Activated T-helper 17 cell treated with anti-CD3 and anti-CD28 coated beads, Interleukin-2, amount 50 U/mL, for 72 hours (primary cell): ENCODE data around the gene SERPINA1. TPM values are rescaled to one million over a fixed set of nuclear protein-coding genes. Genes with fewer than 3 reads are reported as not detected.

Source experiments
- total RNA-seq, 2 donors: library from RNA; stranded (reverse); gene quantifications; one replicate each; pipeline ENCODE4 v1.2.3, GENCODE V29; 2022

SERPINA1 gene
- total RNA-seq, 2 donors from 2014 or later: 1.3 to 160 TPM

Other genes with a start within 250 kb of the SERPINA1 start
- gene PPP4R4, start 214.3 kb downstream of the SERPINA1 start, total RNA-seq: 10 to 100 TPM in 1 of 2 donors, 1 to 10 TPM in 1; 1.8 to 68.2 TPM
- not detected for gene SERPINA10, start 95.3 kb downstream of the SERPINA1 start, total RNA-seq
- under 1 TPM in 1 of 2 donors, not detected in 1; 0.61 TPM for gene SERPINA6, start 65.3 kb downstream of the SERPINA1 start, total RNA-seq
- gene SERPINA2, start 21.9 kb downstream of the SERPINA1 start, total RNA-seq: under 1 TPM in 1 of 2 donors, not detected in 1; 0.29 TPM
- gene SERPINA11, start 64.2 kb upstream of the SERPINA1 start, total RNA-seq: not detected
- not detected for gene SERPINA9, start 87.6 kb upstream of the SERPINA1 start, total RNA-seq
- gene SERPINA12, start 120.9 kb upstream of the SERPINA1 start, total RNA-seq: not detected
- gene SERPINA4, start 172.8 kb upstream of the SERPINA1 start, total RNA-seq: not detected
- not detected for gene SERPINA5, start 192.8 kb upstream of the SERPINA1 start, total RNA-seq
- gene SERPINA3, start 223.8 kb upstream of the SERPINA1 start, total RNA-seq: not detected